Karpas-422 (cell line): Measurements from ENCODE around the gene MXD4. TPM values are rescaled to one million over a fixed set of nuclear protein-coding genes. Genes with fewer than 3 reads are reported as not detected.

ENCODE experiments used
- DNase-seq: peaks from one replicate; pipeline ENCODE4 v3.0.0-alpha.2; 2015
- H2AFZ ChIP-seq: fragments of 200-600 bp; sonication (generic); 2 replicates; pipeline ENCODE4 v1.6.1; 2014; ENCODE audit warnings: antibody characterized with exemption, low read length, mixed read lengths
- H3K27ac ChIP-seq: fragments of 200-600 bp; sonication (generic); 2 replicates; pipeline ENCODE4 v1.5.1; 2014; ENCODE audit warnings: mild to moderate bottlenecking, low read length, moderate library complexity
- H3K27me3 ChIP-seq: fragments of 200-600 bp; sonication (generic); 2 replicates; pipeline ENCODE4 v1.6.1; 2014; ENCODE audit warnings: low read length, mixed read lengths
- H3K36me3 ChIP-seq: fragments of 200-600 bp; sonication (generic); 2 replicates; pipeline ENCODE4 v1.6.1; 2014; ENCODE audit warnings: low read length, mixed read lengths; ENCODE audit not compliant: insufficient read depth
- H3K4me1 ChIP-seq: fragments of 200-600 bp; sonication (generic); 2 replicates; pipeline ENCODE4 v1.6.1; 2014; ENCODE audit warnings: mild to moderate bottlenecking, low read length, mixed read lengths
- H3K4me2 ChIP-seq: fragments of 200-600 bp; sonication (generic); 2 replicates; pipeline ENCODE4 v1.6.1; 2014; ENCODE audit warnings: low read length, low read depth, mild to moderate bottlenecking; ENCODE audit not compliant: poor library complexity, severe bottlenecking
- H3K4me3 ChIP-seq: fragments of 200-600 bp; sonication (generic); 2 replicates; pipeline ENCODE4 v1.5.1; 2014; ENCODE audit warnings: mild to moderate bottlenecking, antibody characterized with exemption, low read length, mixed read lengths
- H3K79me2 ChIP-seq: fragments of 200-600 bp; sonication (generic); 2 replicates; pipeline ENCODE4 v1.6.1; 2014; ENCODE audit warnings: mild to moderate bottlenecking, low read length, mixed read lengths
- H3K9ac ChIP-seq: fragments of 200-600 bp; sonication (generic); 2 replicates; pipeline ENCODE4 v1.6.0; 2014; ENCODE audit warnings: low read length
- H3K9me2 ChIP-seq: fragments of 200-600 bp; sonication (generic), shearing (Covaris generic); replicated peaks from 2 replicates; pipeline ENCODE4 v1.6.0; 2014; ENCODE audit warnings: mild to moderate bottlenecking, low read length, moderate library complexity; ENCODE audit not compliant: insufficient read depth
- H3K9me3 ChIP-seq: fragments of 300-700, 200-600 bp; sonication (generic); 2 replicates; pipeline ENCODE4 v1.6.1; 2014; ENCODE audit warnings: low read length, mixed read lengths
- H4K20me1 ChIP-seq: fragments of 200-600 bp; sonication (generic); 2 replicates; pipeline ENCODE4 v1.6.1; 2014; ENCODE audit warnings: mild to moderate bottlenecking, antibody characterized with exemption, low read length, low read depth; ENCODE audit not compliant: insufficient read depth
- total RNA-seq: library from RNA; depleted of rRNA; stranded (reverse); fragments of >200 nt; shearing (Covaris generic); gene quantifications from 2 replicates; pipeline ENCODE4 v1.2.3, GENCODE V29; 2014; ENCODE audit warnings: low replicate concordance

The MXD4 gene
- total RNA-seq, 1 experiment from 2014 or later = 33.2 TPM

DNA sequence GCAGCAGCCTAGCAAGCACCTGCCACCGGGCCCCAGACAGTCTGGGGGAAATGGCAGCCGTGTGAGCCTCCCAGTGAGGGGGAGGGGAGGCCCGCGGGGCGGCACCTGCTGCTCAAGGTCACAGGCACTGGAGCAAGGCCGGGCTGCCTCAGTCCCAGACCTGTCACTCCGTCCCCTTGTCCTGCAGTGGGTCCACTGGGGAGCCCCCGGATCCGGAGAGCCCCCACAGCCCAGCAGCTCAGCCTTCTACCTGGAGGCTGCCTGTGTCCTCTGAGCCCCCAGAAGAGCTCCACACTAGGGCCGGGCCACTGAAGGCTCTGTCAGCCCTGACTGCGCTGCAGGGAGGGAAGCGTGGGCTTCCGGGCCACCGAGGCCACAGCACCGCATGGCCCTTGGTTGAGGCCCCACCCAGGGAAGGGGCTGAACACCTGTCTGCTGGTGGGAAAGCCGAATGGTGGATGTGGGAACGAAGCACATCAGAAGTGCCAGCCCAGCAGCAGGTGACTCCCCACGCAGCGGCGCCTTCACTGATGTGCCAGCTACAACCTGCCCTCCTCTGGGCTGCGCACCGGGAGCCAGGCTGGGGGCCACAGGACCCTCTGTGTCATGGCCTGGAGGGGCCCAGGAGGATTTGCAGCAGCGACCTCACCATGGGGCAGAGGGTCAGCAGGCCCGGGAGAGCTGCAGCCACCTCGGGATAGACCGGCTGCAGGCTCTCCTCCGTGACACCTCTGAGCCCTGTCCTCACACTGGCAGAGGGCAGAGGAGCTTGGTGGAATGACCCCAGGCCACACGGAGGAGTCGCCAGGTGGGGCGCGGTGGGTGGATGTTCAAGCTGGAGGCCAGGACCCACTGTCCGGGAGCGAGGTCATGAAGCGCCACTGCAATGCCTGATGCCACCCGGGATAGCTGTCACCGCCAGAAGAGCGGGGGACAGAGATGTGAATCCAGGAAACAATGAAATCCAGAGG is 35.0 kb upstream of the MXD4 start:
- no peaks in the 10 kb centered on the region for H4K20me1 ChIP-seq
- no peaks in the 10 kb centered on the region for H3K9me2 ChIP-seq
- no peak overlapping the region for H3K27ac ChIP-seq
- H3K4me2 ChIP-seq = no peak overlapping the region
- DNase-seq = no peak
- peaks cover 28% of the 10 kb centered on the region for H3K4me1 ChIP-seq
- H3K79me2 ChIP-seq = no peaks in the 10 kb centered on the region
- H3K27me3 ChIP-seq = no peaks in the 10 kb centered on the region
- H3K9me3 ChIP-seq = no peaks in the 10 kb centered on the region
- no peak overlapping the region for H2AFZ ChIP-seq
- no peak overlapping the region for H3K9ac ChIP-seq
- H3K36me3 ChIP-seq = no peaks in the 10 kb centered on the region
- H3K4me3 ChIP-seq = no peak overlapping the region

DNA sequence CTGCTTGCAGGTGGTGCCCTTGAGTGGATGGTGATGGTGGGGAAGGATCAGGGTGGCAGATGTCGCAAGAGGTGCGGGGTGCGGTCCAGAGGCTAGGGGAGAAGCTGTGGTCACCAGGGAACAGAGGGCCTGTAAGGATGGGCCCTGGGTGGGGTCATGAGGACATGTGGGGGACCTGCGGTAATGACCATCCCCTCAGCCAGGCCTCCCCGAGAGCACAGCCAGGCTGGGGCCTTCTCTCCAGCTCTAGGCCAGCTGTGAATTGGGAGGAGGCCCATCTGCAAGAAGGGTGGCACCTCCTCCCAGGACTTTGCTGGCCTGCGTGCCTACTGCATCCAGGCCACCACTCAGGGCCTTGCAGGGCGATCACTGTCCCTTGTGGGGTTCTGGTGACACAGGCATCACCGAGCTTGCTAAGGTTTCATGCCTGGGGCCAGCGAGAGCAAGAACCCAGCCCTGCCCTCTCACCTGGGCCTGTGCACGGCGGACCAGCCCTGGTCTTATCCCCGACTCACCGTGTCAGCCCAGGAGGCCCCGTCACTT is 34.1 kb upstream of the MXD4 start:
- H3K9ac ChIP-seq = no peak overlapping the region
- H2AFZ ChIP-seq = no peak overlapping the region
- no peak overlapping the region for H3K4me3 ChIP-seq
- H3K9me3 ChIP-seq = no peaks in the 10 kb centered on the region
- no peaks in the 10 kb centered on the region for H3K36me3 ChIP-seq
- no peaks in the 10 kb centered on the region for H3K9me2 ChIP-seq
- DNase-seq = no peak
- H3K79me2 ChIP-seq = no peaks in the 10 kb centered on the region
- H3K4me2 ChIP-seq = no peak overlapping the region
- H3K4me1 ChIP-seq = peaks cover 37% of the 10 kb centered on the region
- H4K20me1 ChIP-seq = no peaks in the 10 kb centered on the region
- H3K27me3 ChIP-seq = no peaks in the 10 kb centered on the region
- H3K27ac ChIP-seq = no peak overlapping the region

DNA sequence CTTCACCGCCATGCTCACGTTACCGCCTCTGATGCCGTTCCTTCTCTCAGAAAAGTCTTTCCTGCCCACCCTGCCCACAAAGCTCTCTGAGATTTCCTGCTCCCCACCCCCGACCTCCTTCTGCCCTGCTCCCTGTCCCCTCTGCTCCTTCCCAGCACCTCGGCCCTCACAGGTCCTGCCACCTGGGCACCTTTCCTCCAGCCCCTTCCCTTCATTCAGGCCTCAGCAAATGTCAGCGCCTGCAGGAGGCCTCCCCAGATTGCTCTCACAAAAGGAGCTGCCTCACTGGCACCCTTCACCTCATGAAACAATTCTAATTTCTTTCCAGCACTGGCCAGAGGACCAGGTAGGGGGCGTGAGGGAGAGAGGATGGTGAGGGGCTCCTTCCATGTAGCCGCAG is 33.6 kb upstream of the MXD4 start:
- H3K27me3 ChIP-seq = no peaks in the 10 kb centered on the region
- no peak overlapping the region for H3K9ac ChIP-seq
- peaks cover 42% of the 10 kb centered on the region for H3K4me1 ChIP-seq
- no peaks in the 10 kb centered on the region for H3K36me3 ChIP-seq
- H3K79me2 ChIP-seq = no peaks in the 10 kb centered on the region
- no peak overlapping the region for H2AFZ ChIP-seq
- H3K9me2 ChIP-seq = no peaks in the 10 kb centered on the region
- no peaks in the 10 kb centered on the region for H3K9me3 ChIP-seq
- H4K20me1 ChIP-seq = no peaks in the 10 kb centered on the region
- H3K4me3 ChIP-seq = no peak overlapping the region
- no peak overlapping the region for H3K4me2 ChIP-seq
- no peak overlapping the region for H3K27ac ChIP-seq
- no peak for DNase-seq

DNA sequence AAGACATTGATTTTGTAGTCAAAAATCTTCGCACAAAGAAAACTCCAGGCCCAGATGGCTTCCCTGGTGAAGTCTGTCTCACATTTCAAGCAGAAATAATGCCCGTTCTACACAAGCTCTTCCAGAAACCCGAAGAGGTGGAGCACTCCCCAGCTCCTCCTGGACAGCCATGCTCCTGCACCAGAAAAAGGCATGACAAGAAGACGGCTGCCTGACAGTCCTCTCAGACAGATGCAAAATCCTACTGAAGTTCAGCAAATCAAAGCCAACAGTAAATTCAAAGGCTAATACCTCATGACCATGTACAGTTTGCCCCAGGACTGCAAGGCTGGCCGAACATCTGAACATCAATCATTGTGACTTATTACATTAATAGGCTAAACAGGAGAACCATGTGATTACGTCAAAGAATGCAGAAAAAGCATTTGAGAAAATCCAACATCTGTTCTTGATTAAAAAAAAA is 30.8 kb upstream of the MXD4 start:
- H3K4me1 ChIP-seq = peaks cover 43% of the 10 kb centered on the region
- no peak overlapping the region for H2AFZ ChIP-seq
- H3K79me2 ChIP-seq = no peaks in the 10 kb centered on the region
- no peak overlapping the region for H3K9ac ChIP-seq
- no peaks in the 10 kb centered on the region for H4K20me1 ChIP-seq
- H3K4me3 ChIP-seq = no peak overlapping the region
- no peaks in the 10 kb centered on the region for H3K27me3 ChIP-seq
- H3K9me3 ChIP-seq = no peaks in the 10 kb centered on the region
- no peaks in the 10 kb centered on the region for H3K36me3 ChIP-seq
- no peaks in the 10 kb centered on the region for H3K9me2 ChIP-seq
- no peak overlapping the region for H3K27ac ChIP-seq
- no peak overlapping the region for H3K4me2 ChIP-seq
- DNase-seq = no peak

DNA sequence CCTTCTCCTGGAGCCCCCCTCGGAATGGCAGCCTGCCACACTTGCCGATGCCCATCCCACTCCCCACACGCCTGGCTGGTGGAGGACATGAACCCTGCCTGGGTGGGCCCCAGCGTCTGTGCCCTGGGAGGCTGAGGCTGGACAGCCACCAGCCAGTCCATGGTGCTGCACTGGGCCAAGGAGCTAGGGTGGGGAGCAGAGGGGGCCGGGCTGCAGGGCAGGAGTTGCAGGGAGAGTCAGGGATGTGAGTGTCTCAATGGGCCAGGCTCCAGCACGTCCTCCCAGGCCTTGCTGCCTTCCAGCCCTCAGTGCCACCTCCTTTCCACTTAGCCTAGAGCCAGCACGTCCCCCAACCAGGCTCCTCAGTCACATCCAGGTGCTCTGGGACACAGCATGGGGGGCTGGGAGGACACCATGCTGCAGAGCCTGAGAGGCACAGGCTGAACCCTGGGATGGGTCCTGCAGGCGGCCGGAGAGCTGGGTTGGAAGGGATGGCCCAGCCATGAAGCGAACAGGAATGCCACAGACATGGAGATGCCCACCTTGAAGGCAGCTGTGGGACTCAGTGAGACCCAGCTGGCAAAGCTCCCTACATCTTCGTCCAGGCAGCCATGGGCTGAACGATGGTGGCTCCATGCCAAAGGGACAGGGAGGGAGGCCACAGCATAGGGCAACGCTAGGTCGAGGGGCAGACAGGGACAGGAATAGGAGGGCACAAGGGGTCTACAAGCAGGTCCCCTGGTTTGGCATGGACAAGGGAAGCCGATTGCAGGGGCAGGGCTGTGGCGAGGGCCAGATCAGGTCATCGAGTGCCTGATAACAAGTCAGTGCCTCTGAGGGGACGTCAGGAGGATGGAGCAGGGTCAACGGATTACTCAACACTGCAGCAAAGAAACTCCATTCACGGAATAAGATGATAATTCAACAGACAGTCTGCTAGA is 30.1 kb upstream of the MXD4 start:
- Histone ChIP-seq H3K9me2 (no peaks in the 10 kb centered on the region), H3K27me3 (no peaks in the 10 kb centered on the region), H3K9me3 (no peaks in the 10 kb centered on the region), H3K4me2 (peak overlapping the region; percentile 66), H3K4me1 (peaks cover 41% of the 10 kb centered on the region), H3K79me2 (no peaks in the 10 kb centered on the region), H3K27ac (no peak overlapping the region; the same call in 1 of the 2 replicates), H3K4me3 (peak overlapping the region; percentile 22; the same call in 1 of the 2 replicates), H4K20me1 (no peaks in the 10 kb centered on the region), H3K36me3 (no peaks in the 10 kb centered on the region), H3K9ac (peak overlapping the region; percentile 44), H2AFZ (no peak overlapping the region)
- DNase-seq = no peak

DNA sequence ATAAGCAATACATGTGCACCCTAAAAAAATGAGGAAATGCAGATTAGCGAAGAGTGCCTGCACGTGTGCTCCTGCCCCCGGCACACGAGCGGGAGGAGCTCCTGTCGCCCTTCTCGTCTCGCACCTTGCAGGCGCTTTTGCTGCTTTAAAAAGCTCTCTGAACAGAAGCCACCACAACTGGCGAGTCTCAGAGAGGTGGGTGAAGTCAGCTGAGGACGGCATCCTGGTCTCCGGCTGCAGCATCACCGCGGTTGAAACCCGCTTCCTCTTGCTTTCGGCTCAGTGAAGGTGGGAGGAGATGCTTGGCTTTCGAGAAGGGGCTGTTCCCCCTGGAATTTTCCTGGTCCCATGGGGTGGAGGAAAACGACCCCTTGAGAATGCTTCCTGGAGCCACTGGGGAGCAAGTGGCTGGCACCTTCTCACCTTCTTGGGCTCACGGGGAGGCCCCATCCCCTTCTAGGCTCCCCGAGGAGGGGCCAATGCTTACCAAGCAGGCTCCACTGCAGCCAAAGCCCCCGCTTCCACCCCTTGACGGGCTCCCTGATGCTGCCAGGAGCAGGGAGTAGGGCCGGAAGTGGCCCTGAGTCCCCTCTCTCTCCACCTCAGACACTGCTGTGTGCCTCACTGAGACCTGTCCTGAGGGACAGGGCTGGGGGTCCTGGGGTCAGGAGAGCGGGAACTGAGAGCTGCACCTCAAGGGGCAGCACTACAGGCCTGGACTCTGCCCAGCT is 29.2 kb upstream of the MXD4 start:
- Histone ChIP-seq H3K27me3 (no peaks in the 10 kb centered on the region), H4K20me1 (no peaks in the 10 kb centered on the region), H3K4me1 (peaks cover 36% of the 10 kb centered on the region), H3K79me2 (no peaks in the 10 kb centered on the region), H3K9me3 (no peaks in the 10 kb centered on the region), H3K9me2 (no peaks in the 10 kb centered on the region), H3K9ac (peak overlapping the region; percentile 44), H3K4me3 (peak overlapping the region; percentile 22; the same call in 1 of the 2 replicates), H3K36me3 (no peaks in the 10 kb centered on the region), H2AFZ (peak overlapping the region; percentile 71), H3K27ac (peak overlapping the region; percentile 73), H3K4me2 (peak overlapping the region; percentile 66)
- peak; percentile 91 for DNase-seq

DNA sequence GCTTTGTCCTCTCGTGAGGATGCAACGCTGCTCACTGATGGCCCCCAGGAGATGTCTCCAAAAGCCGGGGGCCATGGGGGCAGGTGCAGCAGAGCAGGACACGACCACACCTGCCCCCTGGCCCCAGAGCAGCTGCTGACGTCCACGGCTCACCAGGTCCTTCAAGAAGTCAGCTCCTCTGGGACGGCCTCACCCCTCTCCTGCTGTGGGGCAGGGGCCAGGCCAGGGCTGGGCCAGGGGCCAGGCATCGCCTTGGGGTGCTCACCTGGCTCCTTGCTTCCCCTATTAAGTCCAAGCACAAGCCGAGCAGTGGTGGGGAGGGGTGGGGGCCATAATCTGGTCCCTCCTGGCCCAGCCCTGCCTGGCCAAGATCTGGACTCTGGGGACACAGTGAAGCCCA is 28.6 kb upstream of the MXD4 start:
- Histone ChIP-seq H3K4me1 (peaks cover 36% of the 10 kb centered on the region), H3K4me3 (peak overlapping the region; percentile 22; the same call in 1 of the 2 replicates)

More for the DNA sequence above, 28.6 kb upstream of the MXD4 start:
- no peaks in the 10 kb centered on the region for H3K9me3 ChIP-seq
- no peaks in the 10 kb centered on the region for H4K20me1 ChIP-seq
- peak overlapping the region; percentile 44 for H3K9ac ChIP-seq
- peak overlapping the region; percentile 71 for H2AFZ ChIP-seq
- peak overlapping the region; percentile 73 for H3K27ac ChIP-seq
- H3K36me3 ChIP-seq = no peaks in the 10 kb centered on the region
- no peaks in the 10 kb centered on the region for H3K27me3 ChIP-seq
- no peaks in the 10 kb centered on the region for H3K9me2 ChIP-seq
- H3K4me2 ChIP-seq = peak overlapping the region; percentile 66
- DNase-seq = peak; percentile 67
- H3K79me2 ChIP-seq = no peaks in the 10 kb centered on the region
